Activated T-helper 2 cell treated with anti-CD3 and anti-CD28 coated beads, Interferon-gamma antibody, Interleukin-2, Interleukin-4, amounts not matched to agents 10 μg/mL and 5 μg/mL and 100 μg/mL, durations not matched to agents 14 hours and 24 hours and 36 hours (primary cell): Measurements from ENCODE around the gene ARRB1. TPM values are rescaled to one million over a fixed set of nuclear protein-coding genes. Genes with fewer than 3 reads are reported as not detected.
"Not testable (repeated sequence)": the region's sequence is repeated elsewhere in the genome, so short reads cannot be mapped to it uniquely, and the experiment has no call there.

ENCODE experiments used
- DNase-seq: peaks from one replicate; pipeline ENCODE4 v3.0.0; 2021; ENCODE audit warnings: low spot score
- H3K27ac Mint-ChIP-seq: one replicate; pipeline ENCODE4 v1.8.0; 2021; ENCODE audit warnings: mixed read lengths
- H3K27me3 Mint-ChIP-seq: one replicate; pipeline ENCODE4 v1.8.0; 2021; ENCODE audit warnings: low read depth, mixed read lengths
- H3K36me3 Mint-ChIP-seq: one replicate; pipeline ENCODE4 v1.8.0; 2021; ENCODE audit warnings: low read depth, mixed read lengths
- H3K4me1 Mint-ChIP-seq: one replicate; pipeline ENCODE4 v1.8.0; 2021; ENCODE audit warnings: low read depth, mixed read lengths
- H3K4me3 Mint-ChIP-seq: one replicate; pipeline ENCODE4 v1.8.0; 2021; ENCODE audit warnings: low read depth, mild to moderate bottlenecking, moderate library complexity, mixed read lengths
- H3K9me3 Mint-ChIP-seq: one replicate; pipeline ENCODE4 v1.8.0; 2021; ENCODE audit warnings: mixed read lengths
- intact Hi-C: fragments of 100-400 bp; cut with micrococcal nuclease; formaldehyde crosslinking; loops from one replicate; pipeline ENCODE4 v1.15.1; 2023
- total RNA-seq: library from RNA; stranded (reverse); gene quantifications from 2 replicates; pipeline ENCODE4 v1.2.3, GENCODE V29; 2022

The ARRB1 gene
- total RNA-seq, 1 donor from 2014 or later = 19.3 TPM

DNA sequence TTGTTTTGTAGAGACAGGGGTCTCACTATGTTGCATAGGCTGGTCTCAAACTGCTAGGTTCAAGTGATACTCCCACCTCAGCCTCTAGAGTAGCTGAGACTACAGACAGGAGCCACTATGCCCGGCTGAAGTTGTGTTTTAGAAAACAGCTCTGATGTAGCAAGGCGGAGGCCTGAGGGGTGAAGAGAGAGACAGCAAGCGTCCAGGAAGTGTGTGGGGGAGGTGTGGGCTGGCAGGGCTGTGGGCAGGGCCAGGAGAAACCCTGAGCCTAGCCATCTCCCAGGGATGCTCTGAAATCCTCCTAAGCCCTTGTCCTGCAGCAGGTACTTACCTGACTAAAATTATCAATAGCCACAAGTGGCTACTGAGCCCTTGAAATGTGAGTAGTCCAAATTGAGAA lies 31.8 kb upstream of the ARRB1 start:
- Mint-ChIP-seq H3K4me1 (peaks cover 14% of the 10 kb centered on the region), H3K27ac (no peak overlapping the region), H3K27me3 (peaks cover 11% of the 10 kb centered on the region), H3K9me3 (no peaks in the 10 kb centered on the region), H3K4me3 (no peak overlapping the region), H3K36me3 (no peaks in the 10 kb centered on the region)
- intact Hi-C loops = no loop called here
- no peak for DNase-seq

DNA sequence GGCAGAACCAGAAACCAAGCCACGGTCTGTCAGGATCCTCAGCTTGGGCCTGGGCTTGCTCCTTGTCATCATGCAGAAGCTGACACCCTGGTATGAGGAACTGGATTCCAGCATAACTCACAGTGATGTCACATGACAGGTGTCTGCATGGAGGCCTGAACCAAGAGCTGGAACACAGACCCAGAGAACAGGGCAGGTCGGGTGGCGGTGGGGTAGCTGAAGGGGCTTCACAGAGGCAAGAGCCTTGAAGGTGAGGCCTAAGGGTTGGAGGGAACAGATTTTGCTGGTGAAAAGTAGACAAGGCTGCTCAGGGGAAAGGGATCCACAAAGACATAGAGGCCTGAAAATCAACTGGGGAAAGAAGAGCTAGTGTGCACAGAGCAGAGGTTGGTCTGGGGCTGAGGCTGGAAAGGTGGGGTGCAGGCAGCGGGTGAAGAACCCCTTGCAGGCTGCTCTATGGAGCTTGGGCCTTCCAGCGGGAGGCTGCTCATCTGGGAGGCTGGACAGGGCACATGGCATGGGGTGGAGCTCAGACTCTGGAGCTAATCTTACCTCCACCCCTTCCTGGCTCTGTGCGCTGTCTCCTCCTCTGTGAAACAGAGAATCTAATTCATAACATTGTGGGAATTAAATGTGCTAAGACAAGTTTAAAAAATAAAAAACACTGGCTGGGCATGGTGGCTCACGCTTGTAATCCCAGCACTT lies 29.4 kb upstream of the ARRB1 start:
- peaks cover 4% of the 10 kb centered on the region for H3K27me3 Mint-ChIP-seq
- no peaks in the 10 kb centered on the region for H3K9me3 Mint-ChIP-seq
- intact Hi-C loops = no loop called here
- no peak for DNase-seq
- no peak overlapping the region for H3K27ac Mint-ChIP-seq
- H3K4me3 Mint-ChIP-seq = no peak overlapping the region
- peaks cover 14% of the 10 kb centered on the region for H3K4me1 Mint-ChIP-seq
- no peaks in the 10 kb centered on the region for H3K36me3 Mint-ChIP-seq

- peaks cover 14% of the 10 kb centered on the region for H3K4me1 Mint-ChIP-seq
- no peaks in the 10 kb centered on the region for H3K9me3 Mint-ChIP-seq
- no peaks in the 10 kb centered on the region for H3K36me3 Mint-ChIP-seq
- intact Hi-C loops = no loop called here
- DNase-seq = no peak
- H3K27me3 Mint-ChIP-seq = peaks cover 3% of the 10 kb centered on the region
- H3K4me3 Mint-ChIP-seq = no peak overlapping the region
- H3K27ac Mint-ChIP-seq = no peak overlapping the region
Measured at GRCh38 chr11:75380245-75380644, 28.8 kb upstream of the ARRB1 start.

GRCh38 chr11:75378776-75379175 lies 27.3 kb upstream of the ARRB1 start:
- DNase-seq, H3K36me3 Mint-ChIP-seq, H3K9me3 Mint-ChIP-seq, intact Hi-C loops, H3K4me3 Mint-ChIP-seq, H3K27ac Mint-ChIP-seq, H3K27me3 Mint-ChIP-seq: not testable (repeated sequence)
- H3K4me1 Mint-ChIP-seq = peaks cover 10% of the 10 kb centered on the region

- no peaks in the 10 kb centered on the region for H3K9me3 Mint-ChIP-seq
Measured at GRCh38 chr11:75376175-75376574, 24.7 kb upstream of the ARRB1 start.

DNA sequence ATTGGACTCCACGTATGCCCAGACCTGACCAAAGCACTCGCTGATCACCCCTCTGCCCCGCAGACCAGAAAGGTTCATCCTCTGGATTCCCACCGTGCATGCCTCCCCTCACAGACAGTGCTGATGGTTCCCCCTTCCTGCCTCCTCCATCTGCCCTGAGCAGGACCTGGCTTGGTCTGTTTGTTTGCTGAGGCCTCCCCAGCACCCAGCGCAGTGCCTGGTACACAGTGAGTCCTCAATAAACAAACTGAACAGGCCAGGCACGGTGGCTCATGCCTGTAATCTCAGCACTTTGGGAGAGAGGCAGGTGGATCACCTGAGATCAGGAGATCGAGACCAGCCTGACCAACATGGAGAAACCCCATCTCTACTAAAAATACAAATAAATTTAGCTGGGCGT lies 24.2 kb upstream of the ARRB1 start:
- Mint-ChIP-seq H3K4me3 (no peak overlapping the region), H3K4me1 (peaks cover 11% of the 10 kb centered on the region), H3K36me3 (no peaks in the 10 kb centered on the region), H3K27me3 (no peaks in the 10 kb centered on the region), H3K9me3 (no peaks in the 10 kb centered on the region), H3K27ac (no peak overlapping the region)
- intact Hi-C loops = no loop called here
- no peak for DNase-seq

More at GRCh38 chr11:75376175-75376574, 24.7 kb upstream of the ARRB1 start:
- Mint-ChIP-seq H3K36me3 (no peaks in the 10 kb centered on the region), H3K27ac (no peak overlapping the region), H3K4me1 (peaks cover 12% of the 10 kb centered on the region), H3K27me3 (no peaks in the 10 kb centered on the region), H3K4me3 (no peak overlapping the region)
- intact Hi-C loops = no loop called here
- DNase-seq = no peak

DNA sequence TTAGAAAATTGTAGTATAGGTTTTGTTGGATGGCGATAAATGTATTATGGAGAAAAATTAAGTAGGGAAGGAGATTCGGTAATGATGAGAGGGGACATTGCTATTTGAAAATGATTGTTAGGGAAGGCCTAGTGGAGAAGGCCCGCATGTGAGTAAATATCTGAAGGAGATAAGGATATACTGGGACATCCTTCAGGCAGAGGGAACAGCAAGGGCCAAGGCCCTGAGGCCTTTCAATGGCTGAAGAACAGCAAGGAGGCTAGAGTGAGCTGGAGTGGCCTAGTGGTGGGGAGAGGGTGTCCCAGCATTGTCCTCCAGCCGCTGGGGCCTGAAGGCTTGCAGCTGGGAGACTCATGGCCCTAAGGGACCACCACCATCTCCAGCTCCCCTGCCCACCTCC lies 23.2 kb upstream of the ARRB1 start:
- no peaks in the 10 kb centered on the region for H3K9me3 Mint-ChIP-seq
- no peak overlapping the region for H3K27ac Mint-ChIP-seq
- DNase-seq = no peak
- intact Hi-C loops = no loop called here
- H3K4me1 Mint-ChIP-seq = peaks cover 16% of the 10 kb centered on the region
- H3K36me3 Mint-ChIP-seq = peaks cover 4% of the 10 kb centered on the region
- H3K27me3 Mint-ChIP-seq = no peaks in the 10 kb centered on the region
- H3K4me3 Mint-ChIP-seq = no peak overlapping the region

DNA sequence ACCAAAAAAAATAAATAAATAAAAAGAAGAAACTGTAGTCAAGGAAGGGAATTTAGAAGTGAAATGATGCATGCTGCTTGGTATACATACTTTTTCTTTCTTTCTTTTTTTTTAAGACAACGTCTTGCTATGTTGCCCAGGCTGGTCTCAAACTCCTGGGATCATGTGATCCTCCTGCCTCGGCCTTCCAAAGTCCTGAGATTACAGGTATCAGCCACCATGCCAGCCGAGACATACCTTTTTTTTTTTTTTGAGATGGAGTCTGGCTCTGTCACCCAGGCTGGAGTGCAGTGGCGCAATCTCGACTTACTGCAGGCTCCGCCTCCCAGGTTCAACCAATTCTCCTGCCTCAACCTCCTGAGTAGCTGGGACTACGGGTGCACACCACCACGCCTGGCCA lies 21.7 kb upstream of the ARRB1 start:
- Mint-ChIP-seq H3K4me3 (no peak overlapping the region), H3K27me3 (no peaks in the 10 kb centered on the region), H3K4me1 (peaks cover 20% of the 10 kb centered on the region), H3K27ac (no peak overlapping the region), H3K9me3 (no peaks in the 10 kb centered on the region), H3K36me3 (peaks cover 4% of the 10 kb centered on the region)
- intact Hi-C loops = no loop called here
- no peak for DNase-seq

DNA sequence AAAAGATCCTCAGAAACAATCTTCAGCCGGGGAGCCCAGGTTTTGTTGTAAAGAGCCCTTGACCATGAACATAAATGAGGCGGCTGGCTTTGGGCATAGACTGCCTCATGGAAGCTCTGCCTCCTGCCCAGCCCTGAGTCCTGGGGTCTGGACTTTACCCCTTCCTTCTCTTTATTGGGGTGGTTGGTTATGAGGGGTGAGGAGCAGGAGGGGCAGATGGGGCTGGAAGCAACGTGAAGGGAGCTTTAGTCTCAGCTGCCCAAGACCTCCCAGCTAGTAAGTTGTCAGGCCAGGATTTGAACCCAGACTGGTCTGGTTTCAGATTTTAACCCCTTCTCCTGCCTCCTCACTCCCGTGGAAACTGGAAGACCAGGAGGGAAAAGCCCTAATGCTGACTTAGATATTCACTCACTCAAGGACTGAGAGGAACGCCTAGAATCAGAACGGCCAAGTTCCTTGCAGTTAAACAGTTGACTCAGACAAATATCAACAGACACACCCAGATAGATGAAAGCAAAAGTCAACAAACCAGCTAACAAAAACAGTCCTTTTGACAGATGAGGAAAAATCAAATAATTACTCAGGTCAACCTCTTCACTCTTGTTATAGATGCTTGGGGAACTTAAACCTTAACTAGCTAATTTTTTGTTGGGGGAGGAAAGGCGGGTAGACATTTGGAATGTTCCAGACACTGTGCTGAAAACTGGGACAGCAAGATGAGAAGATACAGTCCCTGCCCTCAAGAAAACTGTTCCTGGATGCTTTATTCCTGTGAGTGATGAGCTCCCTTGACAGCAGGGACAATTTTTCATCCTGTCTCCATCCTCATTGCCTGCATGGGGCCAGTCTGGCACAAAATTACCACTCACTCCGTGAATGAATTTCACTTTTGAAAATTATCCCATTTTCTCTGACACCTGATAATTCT lies 20.8 kb upstream of the ARRB1 start:
- no peaks in the 10 kb centered on the region for H3K9me3 Mint-ChIP-seq
- intact Hi-C loops = no loop called here
- H3K27me3 Mint-ChIP-seq = no peaks in the 10 kb centered on the region
- peaks cover 4% of the 10 kb centered on the region for H3K36me3 Mint-ChIP-seq
- no peak overlapping the region for H3K4me3 Mint-ChIP-seq
- H3K4me1 Mint-ChIP-seq = peaks cover 22% of the 10 kb centered on the region
- H3K27ac Mint-ChIP-seq = no peak overlapping the region
- DNase-seq = no peak

GRCh38 chr11:75369560-75370255 lies 18.2 kb upstream of the ARRB1 start:
- Mint-ChIP-seq H3K27ac (peak overlapping the region; percentile 71), H3K4me1 (peaks cover 22% of the 10 kb centered on the region), H3K9me3 (no peaks in the 10 kb centered on the region), H3K36me3 (peaks cover 4% of the 10 kb centered on the region), H3K27me3 (no peaks in the 10 kb centered on the region), H3K4me3 (no peak overlapping the region)
- intact Hi-C loops = no loop called here
- no peak for DNase-seq

DNA sequence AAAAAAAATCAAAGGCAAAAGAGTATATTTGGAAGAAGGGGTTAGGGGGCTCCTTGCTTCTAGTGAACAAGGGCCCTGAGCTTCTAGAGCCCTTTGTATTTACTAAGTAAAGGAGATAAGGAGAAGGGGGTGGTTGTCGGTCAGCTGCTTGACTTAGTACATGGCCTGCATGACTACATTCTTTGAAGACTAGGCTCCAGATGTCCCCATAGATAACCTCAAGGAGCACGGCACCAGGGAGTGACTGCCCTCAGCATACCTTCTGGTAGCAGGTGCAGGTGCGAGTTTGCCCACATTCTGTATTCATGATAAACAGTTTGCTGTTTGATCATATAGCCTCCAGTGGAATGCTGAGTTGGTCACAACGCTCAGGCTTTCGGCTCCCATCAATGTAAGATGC lies 15.4 kb upstream of the ARRB1 start:
- intact Hi-C loops = not testable (repeated sequence)

GRCh38 chr11:75365711-75366181 lies 14.3 kb upstream of the ARRB1 start:
- no peak for DNase-seq
- Mint-ChIP-seq H3K4me3 (no peak overlapping the region), H3K9me3 (no peaks in the 10 kb centered on the region), H3K4me1 (peaks cover 11% of the 10 kb centered on the region), H3K27me3 (peaks cover 8% of the 10 kb centered on the region), H3K36me3 (peaks cover 4% of the 10 kb centered on the region), H3K27ac (peak overlapping the region; percentile 17)
- intact Hi-C loops = no loop called here

More for the DNA sequence above, 15.4 kb upstream of the ARRB1 start:
- not testable (repeated sequence) for H3K36me3 Mint-ChIP-seq, H3K4me3 Mint-ChIP-seq, DNase-seq, H3K27ac Mint-ChIP-seq, H3K27me3 Mint-ChIP-seq, H3K9me3 Mint-ChIP-seq
- peaks cover 16% of the 10 kb centered on the region for H3K4me1 Mint-ChIP-seq
